HL-60 (cell line): ENCODE measurements around the gene ZFAND4.

ENCODE experiments used
- CTCF ChIP-seq: IDR thresholded peaks from one replicate; pipeline ENCODE4 v1.5.1; 2011; ENCODE audit warnings: low read length, control low read depth, inconsistent platforms; ENCODE audit not compliant: insufficient read depth
- POLR2AphosphoS5 ChIP-seq: IDR thresholded peaks from 2 replicates; pipeline ENCODE4 v1.6.1; 2012; ENCODE audit warnings: low read depth
- REST ChIP-seq: IDR thresholded peaks from 2 replicates; pipeline ENCODE4 v1.6.1; 2012; ENCODE audit warnings: low read depth; ENCODE audit not compliant: insufficient replicate concordance

- TF ChIP-seq CTCF (no peak), POLR2AphosphoS5 (no peak), REST (no peak)
These were observed 59.8 kb downstream of the ZFAND4 start for GRCh38 chr10:45612741-45613140.
